Subcutaneous adipose tissue (tissue), 4 donors: ENCODE results near the gene PILRB. TPM values are rescaled to one million over a fixed set of nuclear protein-coding genes. Genes with fewer than 3 reads are reported as not detected.

Experiments
- CTCF ChIP-seq: fragments of 450-650 bp; IDR thresholded peaks from one replicate; pipeline ENCODE4 v1.5.1; 2016; ENCODE audit warnings: low read depth, mild to moderate bottlenecking, control low read depth, antibody characterized with exemption, moderate library complexity
- total RNA-seq, 4 donors: library from RNA; depleted of rRNA; stranded (reverse); fragments of >200 nt; gene quantifications; one replicate each; pipeline ENCODE4 v1.1.0, GENCODE V29; 2016

PILRB gene
- total RNA-seq, 4 donors from 2014 or later = 21.8 to 154 (median 34.0) TPM

DNA sequence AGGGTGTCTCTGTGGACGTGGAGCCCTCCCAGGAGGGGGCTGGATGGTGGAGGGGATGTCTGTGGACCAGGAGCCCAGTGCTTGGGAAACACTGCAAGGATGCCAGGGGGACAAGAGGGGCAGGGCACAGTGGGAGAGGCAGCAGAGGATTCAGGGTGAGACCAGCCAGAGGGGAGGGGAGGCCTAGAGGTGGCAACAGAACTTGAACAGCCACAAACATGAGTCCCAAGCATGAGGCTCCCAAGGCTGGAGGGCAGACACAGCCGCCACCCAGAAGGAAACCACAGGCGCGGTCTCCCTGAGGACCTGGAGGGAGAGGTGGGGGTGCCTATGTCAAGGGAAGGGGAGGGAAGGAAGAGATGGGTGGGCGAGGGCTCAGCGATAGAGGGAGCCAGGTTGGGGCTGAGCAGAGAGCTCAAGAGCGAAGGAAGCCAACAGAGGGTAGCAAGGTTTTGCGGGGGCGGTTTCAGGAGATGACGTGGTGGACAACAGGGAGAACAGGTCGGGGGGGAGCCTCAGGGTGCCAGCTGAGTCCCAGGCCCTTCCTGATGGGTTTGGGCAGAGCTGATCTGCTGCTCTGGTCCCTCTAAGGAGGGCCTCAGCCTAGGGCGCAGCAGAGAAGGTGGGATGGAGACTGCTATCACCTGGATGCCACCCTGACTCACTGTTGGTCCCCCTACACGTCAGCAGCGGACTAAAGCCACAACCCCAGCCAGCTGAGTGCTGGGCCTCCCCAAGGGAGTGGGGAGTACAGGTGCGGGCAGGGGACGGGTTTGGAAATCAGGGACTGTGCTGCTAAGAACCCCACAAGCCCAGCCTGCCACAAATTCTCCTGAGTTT lies 8.7 kb downstream of the PILRB start:
- no peak for TF ChIP-seq CTCF

GRCh38 chr7:100367251-100367620 lies 9.3 kb downstream of the PILRB start:
- TF ChIP-seq CTCF = no peak

DNA sequence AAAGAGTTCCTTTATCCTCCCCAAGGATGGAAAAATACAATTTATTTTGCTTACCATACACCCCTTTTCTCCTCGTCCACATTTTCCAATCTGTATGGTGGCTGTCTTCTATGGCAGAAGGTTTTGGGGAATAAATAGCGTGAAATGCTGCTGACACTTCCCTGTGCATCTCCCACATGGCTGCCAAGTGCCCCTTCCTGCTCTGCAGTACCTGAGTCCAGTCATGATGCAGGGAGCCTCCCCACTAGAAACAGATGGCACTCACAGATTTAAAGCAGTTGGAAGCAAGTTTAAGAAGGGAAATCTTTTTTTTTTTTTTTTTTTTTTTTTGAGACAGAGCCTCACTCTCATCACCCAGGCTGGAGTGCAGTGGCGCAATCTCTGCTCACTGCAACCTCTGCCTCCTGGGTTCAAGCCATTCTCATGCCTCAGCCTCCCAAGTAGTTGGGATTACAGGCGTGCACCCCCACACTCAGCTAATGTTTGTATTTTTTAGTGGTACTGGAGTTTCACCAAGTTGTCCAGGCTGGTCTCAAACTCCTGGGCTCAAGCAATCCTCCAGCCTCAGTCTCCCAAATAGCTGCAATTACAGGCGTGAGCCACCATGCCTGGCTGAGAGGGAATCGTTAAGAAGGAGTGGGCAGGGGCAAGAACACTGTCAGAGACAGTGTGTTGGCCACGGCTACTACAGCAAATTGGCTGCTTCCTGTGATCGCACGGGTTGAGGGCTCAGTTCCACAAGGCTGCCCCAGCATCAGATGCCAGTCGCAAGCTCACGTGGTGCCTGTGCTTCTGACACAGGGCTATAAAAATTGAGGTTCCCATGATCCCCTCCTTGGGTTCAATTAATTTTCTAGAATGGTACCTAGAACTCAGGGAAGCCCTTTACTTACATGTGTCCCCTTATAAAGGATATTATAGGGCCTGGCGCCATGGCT lies 10.0 kb downstream of the PILRB start:
- no peak for TF ChIP-seq CTCF

GRCh38 chr7:100369105-100369504 lies 11.2 kb downstream of the PILRB start:
- TF ChIP-seq CTCF = no peak

- TF ChIP-seq CTCF = no peak
Observed at GRCh38 chr7:100370303-100370702, 12.4 kb downstream of the PILRB start.

- no peak for TF ChIP-seq CTCF
Observed at GRCh38 chr7:100370746-100371145, 12.8 kb downstream of the PILRB start.

GRCh38 chr7:100371561-100372171 lies 13.7 kb downstream of the PILRB start:
- no peak for TF ChIP-seq CTCF
